Keratinocyte (primary cell): Measurements from ENCODE around the gene IFIT2.

ENCODE experiments used
- EZH2 ChIP-seq: IDR thresholded peaks from one replicate; pipeline ENCODE4 v1.6.1; 2012; ENCODE audit warnings: inconsistent platforms, mild to moderate bottlenecking, low read length, moderate library complexity
- TF ChIP-seq, protein P1 (sequence below), 3 experiments: IDR thresholded peaks in 1 of 3; conservative IDR thresholded peaks in 1 of 3; optimal IDR thresholded peaks in 1 of 3; 2 replicates in 2 of 3; 3 replicates in 1 of 3; pipeline versions ENCODE3 to v1.5.1; 2011; ENCODE audit warnings: low read length in 3 of 3, mild to moderate bottlenecking in 3 of 3, moderate library complexity in 2 of 3, control low read depth in 1 of 3, inconsistent platforms in 1 of 3; ENCODE audit not compliant: insufficient read depth in 2 of 3; ENCODE audit errors: extremely low read depth in 1 of 3

GRCh38 chr10:89329151-89329550 lies 27.3 kb downstream of the IFIT2 start:
- TF ChIP-seq, protein P1, sequence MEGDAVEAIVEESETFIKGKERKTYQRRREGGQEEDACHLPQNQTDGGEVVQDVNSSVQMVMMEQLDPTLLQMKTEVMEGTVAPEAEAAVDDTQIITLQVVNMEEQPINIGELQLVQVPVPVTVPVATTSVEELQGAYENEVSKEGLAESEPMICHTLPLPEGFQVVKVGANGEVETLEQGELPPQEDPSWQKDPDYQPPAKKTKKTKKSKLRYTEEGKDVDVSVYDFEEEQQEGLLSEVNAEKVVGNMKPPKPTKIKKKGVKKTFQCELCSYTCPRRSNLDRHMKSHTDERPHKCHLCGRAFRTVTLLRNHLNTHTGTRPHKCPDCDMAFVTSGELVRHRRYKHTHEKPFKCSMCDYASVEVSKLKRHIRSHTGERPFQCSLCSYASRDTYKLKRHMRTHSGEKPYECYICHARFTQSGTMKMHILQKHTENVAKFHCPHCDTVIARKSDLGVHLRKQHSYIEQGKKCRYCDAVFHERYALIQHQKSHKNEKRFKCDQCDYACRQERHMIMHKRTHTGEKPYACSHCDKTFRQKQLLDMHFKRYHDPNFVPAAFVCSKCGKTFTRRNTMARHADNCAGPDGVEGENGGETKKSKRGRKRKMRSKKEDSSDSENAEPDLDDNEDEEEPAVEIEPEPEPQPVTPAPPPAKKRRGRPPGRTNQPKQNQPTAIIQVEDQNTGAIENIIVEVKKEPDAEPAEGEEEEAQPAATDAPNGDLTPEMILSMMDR (optimal IDR thresholded peaks at IDR 0.05 in 1 of 3, IDR thresholded peaks at IDR 0.05 in 1 of 3, conservative IDR thresholded peaks at IDR 0.05 in 1 of 3; ENCODE audit: extremely low read depth in 1 of 3, insufficient read depth in 2 of 3, low read length in 3 of 3), result no peak
- no peak for TF ChIP-seq EZH2
